Stimulated activated CD4-positive, alpha-beta T cell treated with anti-CD3 and anti-CD28 coated beads, Interleukin-2, amount 100 ng/mL, for 24 hours (primary cell): ENCODE results near the gene JSRP1.
A peak's percentile ranks its signal among the peaks of the same experiment; 100 is the strongest.

ENCODE experiments used
- DNase-seq, 2 donors: peaks; one replicate each; pipeline ENCODE4 v3.0.0-alpha.2; 2020

JSRP1 gene

GRCh38 chr19:2246014-2246620 is 10.1 kb downstream of the JSRP1 start:
- no peak for DNase-seq

GRCh38 chr19:2245273-2245672 is 10.9 kb downstream of the JSRP1 start:
- no peak for DNase-seq

GRCh38 chr19:2244486-2244885 is 11.7 kb downstream of the JSRP1 start:
- DNase-seq, result no peak

GRCh38 chr19:2244125-2244411 is 12.1 kb downstream of the JSRP1 start:
- DNase-seq, result no peak

GRCh38 chr19:2243274-2244124 is 12.7 kb downstream of the JSRP1 start:
- no peak for DNase-seq

GRCh38 chr19:2242816-2243215 is 13.4 kb downstream of the JSRP1 start:
- no peak for DNase-seq

GRCh38 chr19:2242092-2242537 is 14.1 kb downstream of the JSRP1 start:
- no peak for DNase-seq

- DNase-seq, result no peak
Observed at GRCh38 chr19:2240881-2241760, 15.1 kb downstream of the JSRP1 start.

GRCh38 chr19:2239771-2240770 is 16.1 kb downstream of the JSRP1 start:
- DNase-seq, result no peak

- DNase-seq, result no peak
Observed at GRCh38 chr19:2239173-2239572, 17.0 kb downstream of the JSRP1 start.

GRCh38 chr19:2237869-2238153 is 18.4 kb downstream of the JSRP1 start:
- DNase-seq, result no peak

GRCh38 chr19:2237051-2237868 is 19.0 kb downstream of the JSRP1 start:
- no peak for DNase-seq

GRCh38 chr19:2236314-2237050 is 19.7 kb downstream of the JSRP1 start, which contains the start of the genes PLEKHJ1 and SF3A2:
Gene PLEKHJ1, minus strand, starts transcription at chr19:2236329. Its CDS starts 81 bp downstream, at chr19:2236248.
Gene SF3A2, plus strand, starts transcription at chr19:2236824. Its CDS starts 6,595 bp downstream, at chr19:2243419.
- peak; percentile 98 for DNase-seq

GRCh38 chr19:2236064-2236313 is 20.2 kb downstream of the JSRP1 start:
- DNase-seq, result no peak

GRCh38 chr19:2235381-2236063 is 20.7 kb downstream of the JSRP1 start:
- DNase-seq, result no peak

- no peak for DNase-seq
Observed at GRCh38 chr19:2234996-2235380, 21.2 kb downstream of the JSRP1 start.

- no peak for DNase-seq
Observed at GRCh38 chr19:2233601-2234280, 22.5 kb downstream of the JSRP1 start.

- DNase-seq, result no peak
Observed at GRCh38 chr19:2232286-2233151, 23.7 kb downstream of the JSRP1 start.
